GM15510 (cell line): ENCODE data around the gene AWAT1.

Experiments used
- POLR2A ChIP-seq: IDR thresholded peaks from 3 replicates; pipeline ENCODE4 v1.6.1; 2011; ENCODE audit warnings: borderline replicate concordance; ENCODE audit not compliant: insufficient read length; ENCODE audit errors: extremely low read depth

Gene AWAT1

GRCh38 chrX:70234355-70234754 lies at the start of gene AWAT1:
AWAT1 (plus strand) TSS chrX:70234655; CDS start chrX:70234696, 41 bp downstream.
- TF ChIP-seq POLR2A: no peak

GRCh38 chrX:70190225-70190624 lies 44.2 kb upstream of the AWAT1 start:
- TF ChIP-seq POLR2A: no peak

GRCh38 chrX:70196961-70197720 lies 37.3 kb upstream of the AWAT1 start:
- no peak for TF ChIP-seq POLR2A

DNA sequence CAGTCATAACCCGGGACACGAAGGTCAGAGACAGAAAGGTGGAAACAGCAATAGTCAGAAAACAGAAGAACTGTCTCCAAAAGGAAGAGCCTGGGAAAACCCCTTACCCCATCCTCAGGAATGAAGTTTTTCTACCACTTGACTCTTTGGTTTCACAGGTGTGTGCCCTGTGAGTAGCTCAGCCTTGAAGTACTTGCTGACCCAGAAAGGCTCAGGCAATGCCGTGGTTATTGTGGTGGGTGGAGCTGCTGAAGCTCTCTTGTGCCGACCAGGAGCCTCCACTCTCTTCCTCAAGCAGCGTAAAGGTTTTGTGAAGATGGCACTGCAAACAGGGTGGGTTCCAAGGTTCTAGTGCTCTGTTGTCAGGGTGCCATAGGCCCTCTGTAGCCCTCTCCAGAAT lies 32.7 kb upstream of the AWAT1 start:
- TF ChIP-seq POLR2A: no peak

GRCh38 chrX:70208479-70208878 lies 26.0 kb upstream of the AWAT1 start:
- TF ChIP-seq POLR2A: no peak

- no peak for TF ChIP-seq POLR2A
Observed at GRCh38 chrX:70219938-70220764, 14.3 kb upstream of the AWAT1 start.

- TF ChIP-seq POLR2A: no peak
Observed at GRCh38 chrX:70226048-70226447, 8.4 kb upstream of the AWAT1 start.

- no peak for TF ChIP-seq POLR2A
Observed at GRCh38 chrX:70226687-70227086, 7.8 kb upstream of the AWAT1 start.

- no peak for TF ChIP-seq POLR2A
Observed at GRCh38 chrX:70231666-70232065, 2.8 kb upstream of the AWAT1 start.

DNA sequence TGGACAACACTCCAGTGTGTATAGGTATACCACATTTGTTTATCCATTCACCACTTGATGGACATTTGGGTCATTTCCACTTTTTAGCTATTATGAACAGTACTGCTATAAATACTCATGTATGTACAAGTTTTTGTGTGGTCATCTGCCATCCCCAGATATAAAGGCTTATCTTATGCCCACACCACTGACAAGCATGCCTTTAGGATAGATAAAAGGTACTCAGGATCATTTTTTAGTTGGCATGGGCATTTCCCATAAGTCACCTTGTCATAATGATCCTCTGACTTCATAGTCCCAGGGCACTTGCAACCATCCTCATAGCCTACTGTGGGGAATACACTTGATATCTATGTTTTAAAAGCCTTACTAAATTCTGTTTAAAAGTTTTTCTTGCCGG lies 6.3 kb downstream of the AWAT1 start:
- no peak for TF ChIP-seq POLR2A

- TF ChIP-seq POLR2A: no peak
Observed at GRCh38 chrX:70241501-70241900, 7.0 kb downstream of the AWAT1 start.

DNA sequence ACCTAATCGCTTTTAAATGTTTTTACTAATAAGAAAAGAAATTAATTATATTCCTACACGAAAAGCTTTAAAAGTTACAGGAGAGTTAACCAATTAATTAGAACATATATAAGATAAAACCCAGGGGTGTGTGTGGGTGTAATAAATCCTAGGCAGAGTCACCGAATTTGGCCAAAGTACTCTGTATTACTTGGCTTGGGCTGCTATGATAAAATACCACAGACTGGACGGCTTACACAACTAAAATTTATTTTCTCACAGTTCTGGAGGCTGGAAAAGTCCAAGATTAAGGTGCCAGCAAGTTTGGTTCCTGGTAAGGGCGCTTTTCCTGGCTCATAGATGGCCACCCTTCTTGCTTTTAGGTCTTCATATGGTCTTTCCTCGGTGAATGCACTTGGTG lies 10.4 kb downstream of the AWAT1 start:
- no peak for TF ChIP-seq POLR2A

GRCh38 chrX:70247252-70247651 lies 12.8 kb downstream of the AWAT1 start:
- no peak for TF ChIP-seq POLR2A

DNA sequence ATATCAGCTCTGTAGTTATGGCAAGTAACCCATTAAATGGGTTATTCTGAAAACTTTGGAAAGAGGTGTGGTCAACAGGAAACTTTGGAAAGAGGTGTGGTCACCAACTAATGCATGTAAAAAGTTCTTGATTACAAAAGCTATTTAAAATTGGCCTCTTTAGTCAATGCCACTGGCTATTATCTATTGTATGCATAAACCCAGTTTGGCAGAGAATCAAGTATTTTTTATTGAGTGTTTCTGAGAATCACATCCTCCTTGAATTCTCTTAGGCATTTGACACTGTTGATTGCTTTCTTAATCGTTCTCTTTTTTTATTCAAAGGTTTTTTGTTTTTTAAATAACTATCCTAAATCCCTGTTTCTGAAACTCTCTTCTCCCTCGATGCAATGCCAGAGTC lies 18.0 kb downstream of the AWAT1 start:
- no peak for TF ChIP-seq POLR2A

DNA sequence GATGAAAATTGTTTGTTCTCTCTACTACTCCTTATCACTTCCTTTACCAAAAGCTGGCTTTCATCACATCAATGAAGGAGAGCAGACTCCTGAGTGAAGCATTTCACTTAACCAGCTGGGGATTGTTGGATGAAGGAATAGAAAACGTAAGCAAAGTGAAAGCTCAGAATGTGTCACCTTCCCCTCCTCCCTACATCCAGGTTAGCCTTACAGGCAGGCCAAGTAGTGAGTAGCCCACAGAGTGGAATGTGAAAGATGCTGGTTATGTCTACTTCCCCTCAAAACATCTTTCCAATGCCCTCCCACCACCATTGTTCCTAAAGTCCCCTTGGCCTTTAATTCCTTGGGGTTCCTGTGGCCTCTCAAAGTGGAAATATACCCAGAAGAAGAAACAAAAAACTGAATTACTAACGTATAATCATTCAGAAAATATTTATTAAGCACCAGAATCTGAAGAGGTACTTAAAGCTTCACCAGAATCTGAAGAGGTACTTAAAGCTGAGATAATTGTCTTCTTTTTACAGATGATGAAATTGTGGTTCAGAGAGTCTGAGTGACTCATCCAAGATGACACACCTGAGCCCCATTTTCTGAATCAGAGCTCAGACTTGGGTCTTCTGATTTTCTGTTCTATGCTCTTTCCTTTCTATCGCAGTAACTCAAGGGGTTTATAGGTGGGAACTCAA lies 19.1 kb downstream of the AWAT1 start:
- TF ChIP-seq POLR2A: no peak
